Parathyroid adenoma (tissue), 2 donors: ENCODE measurements around the gene MAP2K7.
"Not testable (repeated sequence)": the region's sequence is repeated elsewhere in the genome, so short reads cannot be mapped to it uniquely, and the experiment has no call there.

Experiments
- H2AFZ ChIP-seq: fragments of 300-600 bp; sonication (generic); one replicate; pipeline ENCODE4 v1.7.0; 2017; ENCODE audit warnings: antibody characterized with exemption, mild to moderate bottlenecking
- H3K27ac ChIP-seq: fragments of 300-600 bp; sonication (generic); one replicate; pipeline ENCODE4 v1.7.0; 2017
- H3K27me3 ChIP-seq: fragments of 300-600 bp; sonication (generic); one replicate; pipeline ENCODE4 v1.7.0; 2017; ENCODE audit warnings: low read length; ENCODE audit not compliant: control insufficient read depth, insufficient read depth
- H3K36me3 ChIP-seq: fragments of 300-600 bp; sonication (generic); one replicate; pipeline ENCODE4 v1.7.0; 2017; ENCODE audit warnings: low read length; ENCODE audit not compliant: control insufficient read depth, insufficient read depth
- H3K4me1 ChIP-seq: fragments of 300-600 bp; sonication (generic); one replicate; pipeline ENCODE4 v1.7.0; 2017; ENCODE audit warnings: control low read depth
- H3K4me2 ChIP-seq: fragments of 300-600 bp; sonication (generic); one replicate; pipeline ENCODE4 v1.7.0; 2017; ENCODE audit warnings: low read length
- H3K4me3 ChIP-seq: fragments of 300-600 bp; sonication (generic); one replicate; pipeline ENCODE4 v1.7.0; 2017; ENCODE audit warnings: low read depth, low read length
- H3K79me2 ChIP-seq: fragments of 300-600 bp; sonication (generic); one replicate; pipeline ENCODE4 v1.7.0; 2017; ENCODE audit warnings: control low read depth
- H3K9ac ChIP-seq: fragments of 300-600 bp; sonication (generic); one replicate; pipeline ENCODE4 v1.7.0; 2017; ENCODE audit warnings: mild to moderate bottlenecking
- H3K9me3 ChIP-seq: fragments of 300-600 bp; sonication (generic); one replicate; pipeline ENCODE4 v1.7.0; 2017; ENCODE audit warnings: low read length; ENCODE audit not compliant: control insufficient read depth
- CTCF ChIP-seq: fragments of 300-600 bp; sonication (generic); IDR thresholded peaks from one replicate; pipeline ENCODE4 v1.7.0; 2017; ENCODE audit warnings: antibody characterized with exemption, mild to moderate bottlenecking
- donor health status: primary hyperparathyroidism.

Gene MAP2K7

GRCh38 chr19:7927605-7928333 is 24.1 kb downstream of the MAP2K7 start:
- TF ChIP-seq CTCF, result no peak
- H3K9ac ChIP-seq, result no peak overlapping the region
- H3K4me1 ChIP-seq, result peaks cover 7% of the 10 kb centered on the region
- no peak overlapping the region for H3K4me3 ChIP-seq
- no peaks in the 10 kb centered on the region for H3K36me3 ChIP-seq
- H3K4me2 ChIP-seq, result no peak overlapping the region
- H3K27me3 ChIP-seq, result no peaks in the 10 kb centered on the region
- no peak overlapping the region for H3K27ac ChIP-seq
- no peak overlapping the region for H2AFZ ChIP-seq
- H3K9me3 ChIP-seq, result no peaks in the 10 kb centered on the region
- no peaks in the 10 kb centered on the region for H3K79me2 ChIP-seq

DNA sequence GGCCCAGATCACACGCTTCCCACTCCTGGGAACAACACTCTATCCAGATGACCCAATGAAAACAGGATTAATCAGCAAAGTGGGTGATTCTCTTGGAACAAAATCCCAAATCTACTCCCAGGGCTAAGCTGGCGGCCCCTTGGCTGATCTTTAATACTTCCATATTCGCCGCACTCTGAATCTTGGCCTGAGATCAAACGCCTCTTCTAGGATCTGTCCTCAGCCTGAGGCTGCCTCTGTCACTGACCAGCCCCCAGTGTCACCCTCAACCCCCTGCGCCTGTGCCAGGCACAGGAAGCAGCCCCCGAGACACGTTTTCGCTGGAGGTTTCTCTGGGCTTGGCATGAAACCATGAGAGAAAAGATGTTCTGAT is 24.6 kb downstream of the MAP2K7 start:
- Histone ChIP-seq H3K4me2 (peak overlapping the region; percentile 57), H3K27ac (no peak overlapping the region), H3K79me2 (no peaks in the 10 kb centered on the region), H2AFZ (no peak overlapping the region), H3K27me3 (no peaks in the 10 kb centered on the region), H3K9me3 (no peaks in the 10 kb centered on the region), H3K9ac (no peak overlapping the region), H3K4me1 (peaks cover 7% of the 10 kb centered on the region), H3K36me3 (no peaks in the 10 kb centered on the region), H3K4me3 (peak overlapping the region; percentile 40)
- TF ChIP-seq CTCF, result no peak

- Histone ChIP-seq H3K27ac (no peak overlapping the region), H3K4me1 (peaks cover 7% of the 10 kb centered on the region), H3K4me2 (peak overlapping the region; percentile 57), H3K36me3 (no peaks in the 10 kb centered on the region), H3K79me2 (no peaks in the 10 kb centered on the region), H3K9ac (no peak overlapping the region), H3K27me3 (no peaks in the 10 kb centered on the region), H3K4me3 (peak overlapping the region; percentile 40), H2AFZ (no peak overlapping the region), H3K9me3 (no peaks in the 10 kb centered on the region)
- TF ChIP-seq CTCF, result peak; percentile 13
Observed at GRCh38 chr19:7928741-7929701, 25.3 kb downstream of the MAP2K7 start.

DNA sequence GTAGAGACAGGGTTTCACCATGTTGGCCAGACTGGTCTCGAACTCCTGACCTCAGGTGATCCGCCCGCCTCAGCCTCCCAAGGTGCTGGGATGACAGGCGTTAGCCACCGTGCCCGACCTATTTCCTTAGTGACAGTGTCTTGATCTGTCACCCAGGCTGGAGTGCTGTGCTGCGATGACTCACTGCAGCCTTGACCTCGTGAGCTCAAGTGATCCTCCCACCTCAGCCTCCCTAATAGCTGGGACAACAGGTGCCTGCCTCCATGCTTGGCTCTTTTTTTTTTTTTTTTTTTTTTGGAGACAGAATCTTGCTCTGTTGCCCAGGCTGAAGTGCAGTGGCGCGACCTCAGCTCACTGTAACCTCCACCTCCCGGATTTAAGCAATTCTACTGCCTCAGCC is 26.4 kb downstream of the MAP2K7 start:
- H3K4me3 ChIP-seq, H3K4me2 ChIP-seq, H3K27me3 ChIP-seq, H3K27ac ChIP-seq, H3K9me3 ChIP-seq, H3K4me1 ChIP-seq, H3K36me3 ChIP-seq, H3K79me2 ChIP-seq, H2AFZ ChIP-seq, H3K9ac ChIP-seq: not testable (repeated sequence)

DNA sequence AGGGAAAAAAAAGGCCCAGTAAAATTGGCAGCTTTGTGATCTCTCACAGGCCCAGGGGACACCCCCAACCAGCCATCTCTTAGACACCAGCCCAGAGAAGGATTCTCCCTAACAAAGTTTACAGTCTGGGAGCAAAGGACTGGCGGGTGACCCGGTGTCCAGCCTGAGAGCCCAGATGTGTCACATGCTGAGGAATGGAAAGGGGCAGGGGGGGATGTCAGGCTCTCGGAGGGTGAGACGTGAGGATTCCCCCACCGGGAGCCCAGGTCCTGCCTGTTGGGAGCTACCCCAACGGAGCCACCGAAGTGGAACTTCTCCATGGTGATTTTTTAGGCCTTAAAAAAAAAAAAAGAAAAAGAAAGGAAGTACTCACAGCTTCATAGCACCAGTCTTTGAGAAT is 27.1 kb downstream of the MAP2K7 start:
- Histone ChIP-seq H3K27ac (no peak overlapping the region), H3K4me3 (no peak overlapping the region), H3K9ac (no peak overlapping the region), H2AFZ (no peak overlapping the region), H3K9me3 (no peaks in the 10 kb centered on the region), H3K27me3 (no peaks in the 10 kb centered on the region), H3K4me2 (no peak overlapping the region), H3K4me1 (peaks cover 7% of the 10 kb centered on the region), H3K79me2 (no peaks in the 10 kb centered on the region), H3K36me3 (no peaks in the 10 kb centered on the region)
- no peak for TF ChIP-seq CTCF
